Activated CD4-positive, CD25-positive, alpha-beta regulatory T cell treated with anti-CD3 and anti-CD28 coated beads, Interleukin-2, amount 50 U/mL, for 72 hours (primary cell): Measurements from ENCODE around the gene TMEM61.
A peak's percentile ranks its signal among the peaks of the same experiment; 100 is the strongest.
"Not testable (repeated sequence)": the region's sequence is repeated elsewhere in the genome, so short reads cannot be mapped to it uniquely, and the experiment has no call there.

Experiments
- DNase-seq: peaks from one replicate; pipeline ENCODE4 v3.0.0; 2021

TMEM61 gene

DNA sequence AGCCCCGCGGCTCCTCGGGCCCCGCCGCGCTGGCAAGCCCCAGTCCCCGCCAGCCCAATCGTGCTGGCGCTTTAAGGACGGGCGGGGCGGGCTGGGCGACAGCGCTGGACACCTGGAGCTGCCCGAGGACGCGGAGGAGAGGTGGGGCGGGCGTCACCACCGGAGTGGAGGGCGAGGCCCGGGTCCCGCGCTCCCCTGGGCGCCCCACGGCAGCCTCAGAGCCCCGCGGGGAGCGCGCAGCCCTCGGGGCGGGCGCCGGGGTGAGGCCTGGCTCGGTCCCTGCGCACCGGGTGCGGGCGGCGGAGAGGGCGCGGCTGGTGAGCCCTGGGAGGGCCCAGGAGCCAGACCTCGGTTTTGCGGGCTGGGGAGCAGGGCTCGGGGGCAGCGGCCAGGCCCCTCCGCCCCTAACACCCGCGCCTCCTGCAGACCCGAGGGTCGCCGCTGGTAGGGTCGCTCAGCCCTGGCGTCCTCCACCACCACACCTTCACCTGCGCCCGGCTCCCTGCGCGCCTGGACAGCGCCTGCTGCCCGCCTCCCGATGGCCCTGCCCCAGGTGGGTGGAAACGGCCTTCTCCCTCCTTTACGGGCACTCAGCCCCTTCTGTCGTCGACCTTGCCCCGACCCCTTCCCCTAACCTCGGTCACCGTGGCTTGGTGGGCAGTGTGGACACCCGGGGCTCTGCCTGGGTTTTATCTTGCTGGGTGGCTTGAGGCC lies at the start of gene TMEM61:
TSS of gene TMEM61 (plus strand) at position 101 of the 714 bp plus-strand sequence. CDS start at position 539, 438 bp downstream.
- DNase-seq, result no peak

DNA sequence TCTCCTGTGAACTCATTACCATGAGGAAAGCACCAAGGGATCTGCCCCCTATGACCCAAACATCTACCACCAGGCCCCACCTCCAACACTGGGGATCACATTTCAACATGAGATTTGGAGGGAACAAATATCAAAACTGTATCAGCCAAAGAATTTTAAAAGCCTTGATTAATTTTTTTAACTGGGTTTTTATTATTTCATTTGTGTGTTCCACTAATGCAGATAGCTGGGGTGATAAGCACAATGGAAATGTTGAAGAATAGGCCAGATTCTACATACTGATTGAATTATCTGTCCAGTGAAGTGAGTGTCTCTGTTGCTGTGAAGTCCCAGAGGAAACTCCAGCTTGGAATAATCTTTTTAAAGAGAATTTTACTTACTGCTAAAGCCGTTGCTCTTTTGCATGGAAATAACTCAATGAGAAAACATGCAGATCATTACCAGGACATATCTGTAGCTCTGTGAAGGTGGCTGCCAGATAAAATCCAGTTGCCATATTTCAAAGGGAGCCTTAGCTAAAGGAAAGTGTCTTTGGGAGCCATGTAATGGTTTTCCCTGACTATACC lies 49.1 kb upstream of the TMEM61 start:
- no peak for DNase-seq

DNA sequence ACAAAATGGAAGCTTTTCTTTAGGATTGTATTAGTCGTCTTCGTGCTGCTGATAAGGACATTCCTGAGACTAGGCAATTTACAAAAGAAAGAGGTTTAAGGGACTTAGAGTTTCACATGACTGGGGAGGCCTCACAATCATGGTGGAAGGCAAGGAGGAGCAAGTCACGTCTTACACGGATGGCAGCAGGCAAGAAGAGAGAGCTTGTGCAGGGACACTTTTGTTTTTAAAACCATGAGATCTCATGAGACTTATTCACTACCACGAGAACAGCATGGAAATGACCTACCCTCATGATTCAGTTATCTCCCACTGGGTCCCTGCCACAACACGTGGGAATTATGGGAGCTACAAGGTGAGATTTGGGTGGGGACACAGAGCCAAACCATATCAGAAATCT lies 46.3 kb upstream of the TMEM61 start:
- not testable (repeated sequence) for DNase-seq

DNA sequence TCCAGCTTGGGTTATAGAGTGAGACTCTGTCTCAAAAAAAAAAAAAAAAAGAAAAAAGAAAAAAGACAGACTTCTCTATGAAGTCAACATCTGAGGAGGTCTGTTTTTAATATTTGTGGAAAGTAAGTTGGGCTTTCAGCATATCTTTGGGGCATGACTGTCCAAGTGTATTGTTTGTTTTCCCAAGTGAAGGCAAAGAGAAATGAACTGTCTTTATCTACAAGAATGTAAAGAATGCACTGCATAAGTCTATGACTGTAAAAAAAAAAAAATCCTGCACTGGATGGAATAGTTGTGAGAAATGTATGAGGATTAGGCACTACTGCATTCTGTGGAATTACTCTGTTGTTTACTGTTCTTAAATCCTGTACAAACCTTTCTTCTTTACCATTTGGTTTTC lies 45.6 kb upstream of the TMEM61 start:
- no peak for DNase-seq

DNA sequence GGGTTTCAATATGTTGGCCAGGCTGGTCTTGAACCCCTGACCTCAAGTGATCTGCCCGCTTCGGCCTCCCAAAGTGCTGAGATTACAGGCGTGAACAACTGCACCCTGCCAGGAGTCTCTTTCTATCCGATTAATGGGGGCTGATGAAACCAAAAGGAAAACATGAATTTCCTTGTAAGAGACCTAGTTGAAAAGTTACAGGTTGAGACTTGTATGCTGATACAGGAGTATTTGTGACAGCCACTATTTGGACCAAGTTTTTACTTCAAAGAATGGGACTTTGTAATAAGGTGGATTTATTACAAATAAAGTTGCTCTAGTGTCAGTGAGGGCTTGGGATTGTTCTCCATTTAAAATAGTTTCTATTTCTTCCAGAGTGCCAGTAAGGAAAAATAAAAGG lies 43.6 kb upstream of the TMEM61 start:
- DNase-seq, result no peak

DNA sequence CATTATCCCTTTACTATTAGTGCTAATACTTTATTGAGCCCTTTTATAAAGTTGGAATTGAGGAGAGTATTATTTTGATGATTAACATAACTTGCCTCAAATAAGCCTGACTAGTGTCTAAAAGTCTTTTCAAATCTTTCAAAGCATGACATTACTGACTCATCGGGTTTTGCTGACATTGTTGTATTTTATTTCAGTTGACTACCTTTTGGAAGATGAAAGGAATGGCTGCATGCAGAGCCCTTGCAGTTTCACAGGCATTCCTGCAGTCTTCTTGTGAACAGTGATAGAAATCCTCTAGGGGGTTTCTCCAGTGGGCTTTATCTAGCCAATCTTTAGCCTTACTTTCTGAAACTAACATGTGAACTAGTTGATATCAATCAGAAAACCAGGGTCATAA lies 43.0 kb upstream of the TMEM61 start:
- no peak for DNase-seq

DNA sequence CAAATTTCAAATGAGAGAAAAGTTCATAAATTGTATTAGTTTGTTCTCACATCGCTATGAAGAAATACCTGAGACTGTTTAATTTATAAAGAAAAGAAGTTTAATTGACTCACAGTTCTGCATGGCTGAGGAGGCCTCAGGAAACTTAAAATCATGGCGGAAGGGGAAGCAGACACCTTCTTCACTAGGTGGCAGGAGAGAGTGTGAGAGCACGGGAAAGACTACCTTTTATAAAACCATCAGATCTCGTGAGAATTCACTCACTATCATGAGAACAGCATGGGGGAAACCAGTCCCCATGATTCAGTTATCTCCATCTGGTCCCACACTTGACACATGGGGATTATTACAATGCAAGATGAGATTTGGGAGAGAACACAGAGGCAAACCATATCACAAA lies 41.5 kb upstream of the TMEM61 start:
- DNase-seq, result not testable (repeated sequence)

DNA sequence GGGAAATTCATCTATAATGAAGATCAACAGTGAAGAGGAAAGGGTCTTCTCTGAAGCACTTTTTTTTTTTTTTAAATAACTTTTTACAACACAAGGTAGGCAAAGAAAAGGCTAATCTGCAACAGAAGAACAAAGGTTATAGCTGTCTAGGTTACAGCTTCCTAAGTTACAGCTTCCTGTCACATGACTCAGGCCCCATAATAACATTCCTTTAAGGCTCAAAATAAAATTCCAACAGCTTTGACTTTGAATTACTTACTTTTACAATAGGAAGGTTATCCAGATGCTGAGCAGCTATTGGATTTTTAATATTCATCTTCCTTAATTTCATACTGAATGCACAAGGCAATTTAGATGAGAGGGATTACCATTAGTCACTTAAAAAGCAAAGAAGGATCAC lies 40.4 kb upstream of the TMEM61 start:
- no peak for DNase-seq

DNA sequence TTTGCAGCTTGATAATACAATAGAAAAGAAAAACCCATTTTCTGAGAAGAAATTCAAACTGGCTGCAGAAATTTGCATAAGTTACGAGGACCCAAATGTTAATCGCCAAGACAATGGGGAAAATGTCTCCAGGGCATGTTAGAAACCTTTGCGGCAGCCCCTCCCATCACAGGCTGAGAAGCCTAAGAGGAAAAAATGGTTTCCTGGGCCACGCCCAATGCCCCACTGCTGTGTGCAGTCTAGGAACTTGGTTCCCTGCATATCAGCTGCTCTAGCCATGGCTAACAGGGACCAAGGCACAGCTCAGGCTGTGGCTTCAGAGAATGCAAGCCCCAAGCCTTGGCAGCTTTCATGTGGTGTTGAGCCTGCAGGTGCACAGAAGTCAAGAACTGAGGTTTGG lies 37.5 kb upstream of the TMEM61 start:
- no peak for DNase-seq

DNA sequence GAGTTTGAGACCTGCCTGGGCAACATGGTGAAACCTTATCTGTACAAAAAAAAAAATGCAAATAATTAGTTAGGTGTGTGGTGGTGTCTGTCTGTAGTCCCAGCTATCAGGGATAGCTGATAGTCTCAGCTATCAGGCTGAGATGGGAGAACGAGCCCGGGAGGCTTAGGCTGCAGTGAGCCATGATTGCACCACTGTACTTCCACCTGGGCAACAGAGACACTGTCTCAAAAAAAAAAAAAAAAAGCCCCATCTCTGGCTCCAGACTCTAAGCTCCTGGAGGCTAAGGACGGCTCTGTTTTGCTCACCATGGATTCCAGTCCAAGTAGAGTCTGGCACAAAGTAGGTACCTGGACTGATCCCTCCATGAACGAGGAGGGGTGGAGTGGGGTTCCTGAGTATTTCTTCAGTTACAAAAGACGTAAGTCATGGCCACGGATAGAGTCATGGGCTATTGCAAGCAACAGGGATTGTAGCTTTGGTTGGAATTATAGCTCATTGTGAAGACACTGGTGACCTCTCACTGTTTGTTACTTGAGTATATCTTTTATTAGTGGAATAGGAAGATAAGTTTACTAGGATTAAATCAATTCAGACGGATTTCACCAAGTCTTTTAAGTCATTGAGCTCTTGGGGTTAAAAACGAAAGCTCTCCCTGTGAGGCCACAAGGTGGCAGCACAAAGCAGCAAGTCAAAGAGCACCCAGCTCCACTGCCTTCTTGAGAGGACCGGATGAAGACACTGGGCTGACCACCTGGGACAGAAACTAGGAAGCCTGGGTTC lies 35.6 kb upstream of the TMEM61 start:
- peak; percentile 62 for DNase-seq

DNA sequence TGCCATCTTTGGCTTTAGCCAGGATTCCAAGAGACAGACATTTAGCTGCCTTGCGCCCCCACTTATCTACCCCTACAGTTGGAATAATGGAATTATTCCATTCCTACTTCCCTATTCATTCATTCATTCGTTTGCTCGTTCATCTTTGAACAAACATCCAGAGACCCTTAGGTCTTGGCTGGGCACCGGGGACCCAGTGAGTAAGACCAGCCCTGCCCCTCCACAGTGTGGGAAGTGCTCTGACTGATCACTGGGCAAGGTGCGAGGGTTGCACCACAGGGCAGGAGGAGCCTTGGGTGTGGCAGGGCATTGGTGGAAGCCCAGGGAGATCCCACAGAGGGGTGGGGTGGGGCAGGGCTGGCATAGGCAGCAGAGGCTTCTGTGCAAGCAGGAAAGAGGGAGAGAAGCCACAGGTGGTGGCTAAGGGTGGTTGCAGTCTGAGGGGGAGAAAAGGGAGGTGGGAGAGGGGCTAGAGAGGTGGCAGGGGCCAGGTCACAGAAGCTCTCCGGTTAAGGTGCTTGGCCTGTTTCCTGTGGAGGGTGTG lies 35.0 kb upstream of the TMEM61 start:
- DNase-seq, result no peak

DNA sequence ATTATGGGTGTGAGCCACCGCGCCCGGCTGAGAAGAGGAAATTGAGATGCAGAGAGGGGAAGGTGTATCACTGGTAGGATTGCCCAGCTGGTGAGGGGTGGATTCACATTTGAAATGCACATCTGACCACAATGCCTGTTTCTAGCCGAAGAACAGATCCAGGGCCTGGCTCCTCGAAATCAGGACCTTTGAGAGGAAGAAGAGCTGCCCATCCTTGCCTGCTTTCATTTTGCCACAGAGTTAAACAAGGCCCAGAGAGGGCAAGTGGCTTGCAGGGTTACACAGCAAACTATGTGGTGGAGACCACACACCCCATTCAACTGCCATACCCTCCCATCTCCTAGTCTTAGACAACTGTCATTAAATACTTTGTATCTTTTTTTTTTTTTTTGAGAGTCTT lies 32.9 kb upstream of the TMEM61 start:
- DNase-seq, result no peak

DNA sequence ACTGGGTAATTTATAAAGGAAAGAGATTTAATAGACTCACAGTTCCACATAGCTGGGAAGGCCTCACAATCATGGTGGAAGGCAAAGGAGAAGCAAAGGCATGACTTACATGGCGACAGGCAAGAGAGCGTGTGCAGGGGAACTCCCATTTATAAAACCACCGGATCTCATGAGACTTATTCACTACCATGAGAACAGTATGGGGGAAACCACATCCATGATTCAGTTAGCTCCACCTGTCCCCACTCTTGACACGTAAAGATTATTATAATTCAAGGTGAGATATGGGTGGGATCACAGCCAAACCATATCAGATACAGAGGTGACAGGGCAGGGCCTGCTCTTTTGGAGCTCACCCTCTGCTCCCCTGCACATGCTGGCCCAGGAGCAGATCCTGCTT lies 31.4 kb upstream of the TMEM61 start:
- DNase-seq, result no peak

DNA sequence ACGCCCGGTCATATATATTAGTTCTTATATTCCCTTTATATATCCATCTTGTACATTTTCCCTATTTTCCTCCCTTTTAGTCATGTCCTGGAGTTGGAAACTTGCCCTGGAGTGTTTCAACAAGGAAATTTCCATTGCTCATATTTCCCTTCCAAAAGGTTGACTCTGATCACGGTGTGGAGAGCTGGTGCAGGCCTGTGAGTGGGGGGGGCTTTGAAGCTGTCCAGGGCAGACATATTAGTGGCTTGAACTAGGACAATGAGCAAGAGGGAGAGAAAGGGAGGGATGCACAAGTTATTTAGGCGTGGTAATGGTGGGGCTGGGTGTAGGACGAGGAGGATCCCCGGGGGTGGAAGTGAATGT lies 30.4 kb upstream of the TMEM61 start:
- no peak for DNase-seq

DNA sequence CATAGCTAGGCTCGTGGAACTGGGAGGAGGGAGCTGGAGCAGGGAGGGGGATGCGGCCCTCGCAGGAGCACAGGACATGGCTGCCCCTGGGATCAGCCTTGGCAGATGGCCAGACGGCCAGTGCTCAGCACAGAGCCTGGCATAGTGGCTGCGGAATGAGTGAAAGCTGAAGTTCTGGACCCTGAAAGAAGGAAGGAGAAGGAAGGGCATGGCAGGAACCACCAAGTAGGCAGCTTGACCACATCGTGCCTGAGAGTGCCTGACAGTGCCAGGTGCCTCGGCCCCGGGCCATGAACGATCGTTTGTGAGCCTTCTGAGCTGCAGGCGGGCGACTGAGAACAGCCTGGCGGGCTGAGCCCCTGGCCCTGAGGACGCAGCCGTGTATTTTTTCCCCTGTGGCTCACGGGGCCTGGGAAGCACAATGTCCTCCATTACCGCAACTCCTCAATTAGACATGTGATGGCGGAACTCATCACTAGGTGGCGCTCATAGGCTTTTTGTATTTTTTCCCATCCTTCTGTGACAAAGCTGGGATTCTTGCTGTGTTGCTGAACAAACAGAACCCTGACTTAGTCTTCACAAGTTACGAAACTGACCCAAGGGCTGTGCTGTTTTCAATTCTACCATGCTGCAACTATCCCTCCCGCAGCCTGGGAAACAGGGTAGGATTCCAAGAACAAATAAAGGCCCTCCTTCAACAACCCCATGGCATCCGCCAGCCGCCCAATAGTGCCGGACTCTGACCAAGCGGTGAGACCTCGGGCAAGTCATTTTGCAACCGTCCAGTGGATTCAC lies 29.9 kb upstream of the TMEM61 start:
- peak; percentile 52 for DNase-seq

DNA sequence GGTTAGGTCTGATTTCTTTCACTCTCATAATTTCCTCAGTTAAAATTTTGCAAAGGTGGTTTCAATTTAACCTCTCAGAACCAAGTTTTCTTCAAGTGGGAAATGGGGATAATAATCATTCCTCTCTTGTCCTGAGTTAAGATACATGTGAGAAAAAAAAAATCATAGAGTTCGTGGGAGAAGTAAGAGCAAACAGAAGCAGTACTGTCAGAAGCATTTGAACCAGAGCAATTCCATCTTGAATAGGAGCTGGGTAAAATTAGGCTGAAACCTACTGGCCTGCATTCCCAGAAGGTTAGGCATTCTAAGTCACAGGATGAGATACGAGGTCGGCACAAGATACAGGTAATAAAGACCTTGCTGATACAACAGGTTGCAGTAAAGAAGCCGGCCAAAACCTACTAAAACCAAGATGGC lies 28.6 kb upstream of the TMEM61 start:
- DNase-seq, result no peak

DNA sequence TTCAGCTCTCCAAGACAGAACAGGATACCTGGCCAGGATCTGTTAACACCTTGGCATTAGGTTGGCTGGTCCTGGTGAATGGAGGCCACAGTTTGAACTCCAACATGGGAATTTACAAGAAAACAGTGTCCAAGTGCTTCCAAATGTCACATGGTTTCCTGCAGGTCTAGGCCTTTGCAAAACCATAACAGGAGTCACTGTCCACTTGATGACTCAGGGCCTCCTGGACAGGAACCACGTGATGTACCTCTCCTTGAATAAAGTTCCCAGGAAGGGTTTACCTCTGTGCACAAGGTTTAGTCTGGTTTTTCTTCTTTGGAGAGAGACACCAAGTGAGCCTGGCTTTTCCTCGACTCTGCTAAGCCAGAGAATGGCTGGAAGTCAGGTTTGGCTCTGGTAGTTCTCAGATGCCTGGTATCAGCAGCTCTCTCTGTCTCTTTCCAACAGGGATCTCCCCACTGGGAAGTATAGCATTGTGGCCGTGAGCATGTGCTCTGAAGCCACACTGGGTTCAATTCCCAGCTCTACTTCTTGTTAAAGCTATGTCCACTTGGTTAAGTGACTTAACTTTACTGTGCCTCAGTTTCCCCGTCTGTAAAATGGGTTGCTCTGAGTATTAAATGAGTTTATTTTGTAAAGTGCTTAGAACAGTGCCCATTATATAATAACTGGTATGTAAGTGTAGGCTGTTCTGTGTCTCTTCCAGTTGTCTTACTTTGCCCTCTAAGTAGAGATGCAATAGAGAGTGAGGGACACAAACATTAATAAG lies 27.3 kb upstream of the TMEM61 start:
- no peak for DNase-seq

DNA sequence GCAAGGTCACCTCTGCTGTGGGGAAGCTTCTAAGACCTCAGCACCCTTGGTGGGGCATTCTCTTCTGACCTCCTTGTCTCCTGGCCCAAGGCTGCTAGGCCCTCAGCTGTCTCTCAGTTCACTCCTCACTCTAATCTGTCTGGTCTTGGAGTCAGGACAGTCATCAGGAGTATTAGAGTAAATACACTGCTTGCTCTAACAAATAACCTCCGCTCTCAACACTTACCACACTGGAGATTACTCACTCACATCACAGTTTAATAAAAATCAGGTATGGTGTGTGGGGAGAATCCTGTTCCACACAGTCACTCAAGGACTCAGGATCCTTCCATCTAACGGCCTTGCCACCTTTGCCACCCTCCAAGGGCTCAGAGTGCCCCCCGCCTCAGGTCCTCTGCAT lies 26.6 kb upstream of the TMEM61 start:
- no peak for DNase-seq

DNA sequence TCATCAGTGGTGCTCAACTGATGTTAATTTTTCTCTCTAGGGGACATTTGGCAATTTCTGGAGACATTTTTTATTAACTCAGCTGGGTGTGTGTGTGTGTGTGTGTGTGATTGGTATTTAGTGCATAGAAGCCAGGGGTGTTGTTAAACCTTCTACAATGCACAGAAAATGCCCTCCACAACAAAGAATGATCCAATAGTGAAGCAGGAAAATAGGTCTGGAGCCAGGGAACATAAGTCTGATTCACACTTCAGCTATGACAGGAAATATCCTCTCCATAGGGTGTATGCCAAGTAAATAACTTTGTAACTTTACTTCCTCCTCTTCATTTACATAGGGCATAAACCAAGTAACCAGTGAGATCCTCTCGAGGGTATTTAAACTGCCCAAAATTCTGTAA lies 25.1 kb upstream of the TMEM61 start:
- DNase-seq, result no peak

DNA sequence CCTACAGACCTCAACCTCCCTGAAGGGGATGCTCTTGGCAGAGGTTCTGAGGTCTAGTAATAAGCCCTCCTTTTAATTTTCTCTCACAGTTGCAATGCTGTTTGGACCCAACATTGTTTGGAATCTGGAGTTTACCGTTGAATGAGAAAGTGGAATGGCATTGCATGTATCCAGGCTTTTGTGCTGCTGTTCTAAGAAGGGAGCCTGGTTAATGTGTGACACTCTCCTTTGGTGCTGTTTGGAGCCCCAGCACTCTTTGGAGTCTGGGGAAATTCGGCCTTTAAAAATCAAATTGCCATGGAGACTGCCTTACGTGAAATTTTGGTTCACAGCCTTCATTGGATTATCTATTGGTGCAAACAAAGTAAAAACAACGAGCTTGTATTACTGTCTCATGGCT lies 23.7 kb upstream of the TMEM61 start:
- no peak for DNase-seq

DNA sequence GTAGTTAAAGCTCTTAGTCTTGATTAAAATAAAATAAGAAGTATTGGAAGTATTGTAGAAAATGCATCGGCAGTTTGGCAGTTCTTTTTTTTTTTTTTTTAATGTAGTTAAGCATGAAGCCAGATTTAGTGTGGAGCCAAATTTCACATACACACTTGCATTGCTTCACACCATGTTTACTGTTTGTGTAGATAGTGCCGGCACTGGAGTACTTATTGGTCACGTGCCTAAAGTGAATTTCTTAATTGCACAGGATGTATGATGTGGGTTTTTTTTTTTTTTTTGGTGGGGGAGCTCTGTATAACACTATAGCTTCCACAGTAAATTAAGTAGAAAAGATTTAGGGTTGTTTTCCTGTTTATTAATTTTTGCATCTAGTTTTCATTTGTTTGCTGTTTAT lies 21.2 kb upstream of the TMEM61 start:
- no peak for DNase-seq

DNA sequence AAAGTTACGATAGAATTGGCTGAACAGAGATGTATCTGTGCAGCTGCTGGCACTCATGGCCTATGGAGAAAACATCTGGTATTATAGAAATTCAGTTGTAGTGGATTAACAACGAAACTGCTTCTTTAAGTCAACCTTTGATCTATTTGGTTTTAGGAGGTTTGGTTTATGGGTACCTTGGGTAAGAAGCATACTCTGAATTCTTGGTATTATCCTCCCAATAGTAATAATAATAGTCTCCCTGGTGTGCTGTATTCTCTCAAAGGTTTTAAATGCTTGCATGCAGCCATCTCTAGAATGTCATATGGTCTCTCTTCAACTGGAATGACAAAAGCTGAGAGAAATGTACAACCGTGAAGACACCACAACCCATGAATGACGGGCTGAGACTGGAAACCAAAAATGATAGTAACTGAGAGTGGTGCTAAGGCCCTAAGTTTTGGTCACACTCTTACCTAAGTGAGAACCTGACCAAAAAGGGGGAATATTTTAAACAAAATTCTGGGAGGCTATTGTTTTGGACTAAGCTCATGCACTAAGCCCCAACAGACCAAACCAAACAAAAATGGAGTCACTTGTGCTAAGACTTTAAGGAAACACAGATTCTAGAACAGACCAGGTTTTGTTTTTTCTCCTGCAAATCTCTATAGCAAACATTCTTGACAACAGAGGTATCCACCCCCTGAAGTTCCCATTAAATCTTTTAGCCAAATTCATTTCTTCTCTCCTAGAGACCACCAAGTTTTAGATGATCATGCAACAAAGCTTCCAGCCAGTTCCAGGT lies 17.6 kb upstream of the TMEM61 start:
- no peak for DNase-seq
